ENCODE data around the gene RTN4RL2.

RTN4RL2 gene

DNA sequence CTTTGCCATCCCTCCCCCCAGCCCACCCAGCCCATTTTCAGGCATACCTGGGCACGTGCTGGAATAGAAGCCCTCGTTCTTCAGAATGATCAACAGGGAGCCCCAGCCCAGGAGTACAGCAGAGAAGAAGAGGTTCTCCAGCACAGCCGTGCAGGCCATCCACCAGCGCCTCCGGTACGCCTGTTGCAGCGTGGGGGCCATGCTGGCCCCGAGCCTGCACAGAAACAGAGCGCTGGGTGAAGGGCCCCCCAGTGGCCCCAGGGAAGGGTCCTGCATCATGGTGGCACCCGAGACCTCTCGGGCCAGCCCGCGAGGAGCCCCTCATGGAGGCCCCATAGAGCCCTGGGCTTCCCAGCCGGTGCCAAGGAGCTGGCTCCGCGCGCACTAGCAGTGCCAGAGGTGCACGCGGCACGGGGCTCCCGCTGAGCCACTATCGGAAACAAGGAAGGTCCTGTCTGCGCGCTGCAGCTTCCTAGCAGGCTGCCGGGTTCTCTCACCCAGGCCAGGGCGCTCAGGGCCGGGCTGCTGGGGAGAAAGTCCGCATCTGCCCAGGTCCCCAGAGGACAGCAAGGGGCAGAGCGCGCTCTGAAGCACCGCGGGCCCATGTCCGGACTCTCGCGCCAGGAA, 53.7 kb downstream of the RTN4RL2 start:
- Histone ChIP-seq H3K27me3 (ENCODE audit: low read depth) (no peaks in the 10 kb centered on the region), H3K36me3 (replicated peaks) (peaks cover 7% of the 10 kb centered on the region), H3K4me3 (peak overlapping the region; percentile 83), H3K9me3 (no peaks in the 10 kb centered on the region), H3K4me1 (peaks cover 10% of the 10 kb centered on the region)
- peak in 1 of 2 experiments; percentile 59 for DNase-seq (ENCODE audit: low spot score in 2 of 2)
- in situ Hi-C loops (cut with MboI; ENCODE audit: low sequenced_read_pairs), result no loop called here

DNA sequence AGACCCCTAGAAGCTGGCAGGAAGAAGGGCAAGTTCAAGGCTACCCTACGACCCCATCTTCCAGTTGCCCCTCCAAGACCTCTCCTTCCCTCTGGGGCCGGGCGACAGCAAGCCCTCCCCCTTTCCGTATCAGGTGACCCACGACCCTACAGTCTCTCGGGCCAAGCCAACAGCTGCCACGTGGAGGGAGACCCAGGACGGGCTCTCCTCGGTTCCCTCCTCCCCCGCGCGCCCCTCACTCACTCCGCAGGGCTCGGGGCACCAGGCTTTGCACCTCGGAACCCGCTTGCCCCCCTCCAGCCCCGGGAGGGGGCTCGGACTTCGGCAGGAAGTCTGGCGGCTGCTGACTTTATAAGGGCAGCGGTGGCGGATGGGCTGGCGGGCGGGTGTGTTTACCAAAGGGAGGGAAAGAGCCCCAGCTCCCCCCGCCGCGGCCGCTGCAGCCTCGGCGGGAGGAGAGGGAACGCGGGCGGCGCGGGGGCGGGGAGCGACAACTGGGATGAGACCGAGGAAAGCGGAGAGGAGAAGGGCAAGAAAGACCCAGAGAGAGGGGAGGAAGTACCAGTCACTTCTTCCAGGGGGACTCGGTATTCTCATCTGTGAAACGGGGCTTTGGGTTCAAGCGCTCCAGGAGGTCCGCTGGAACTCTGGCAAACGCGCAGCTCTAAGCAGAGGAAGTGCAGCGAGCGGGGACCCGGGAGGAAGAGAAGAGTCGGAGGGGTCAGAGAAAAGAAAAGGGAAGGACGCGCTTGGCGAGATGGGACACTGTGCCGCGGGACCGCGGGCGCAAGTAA, 54.4 kb downstream of the RTN4RL2 start:
- Histone ChIP-seq H3K9me3 (no peaks in the 10 kb centered on the region), H3K4me3 (peak overlapping the region; percentile 83), H3K27me3 (ENCODE audit: low read depth) (no peaks in the 10 kb centered on the region), H3K4me1 (peaks cover 10% of the 10 kb centered on the region), H3K36me3 (replicated peaks) (peaks cover 7% of the 10 kb centered on the region)
- in situ Hi-C loops (cut with MboI; ENCODE audit: low sequenced_read_pairs), result no loop called here
- DNase-seq (ENCODE audit: low spot score in 2 of 2), result peak in 1 of 2 experiments; percentile 61

DNA sequence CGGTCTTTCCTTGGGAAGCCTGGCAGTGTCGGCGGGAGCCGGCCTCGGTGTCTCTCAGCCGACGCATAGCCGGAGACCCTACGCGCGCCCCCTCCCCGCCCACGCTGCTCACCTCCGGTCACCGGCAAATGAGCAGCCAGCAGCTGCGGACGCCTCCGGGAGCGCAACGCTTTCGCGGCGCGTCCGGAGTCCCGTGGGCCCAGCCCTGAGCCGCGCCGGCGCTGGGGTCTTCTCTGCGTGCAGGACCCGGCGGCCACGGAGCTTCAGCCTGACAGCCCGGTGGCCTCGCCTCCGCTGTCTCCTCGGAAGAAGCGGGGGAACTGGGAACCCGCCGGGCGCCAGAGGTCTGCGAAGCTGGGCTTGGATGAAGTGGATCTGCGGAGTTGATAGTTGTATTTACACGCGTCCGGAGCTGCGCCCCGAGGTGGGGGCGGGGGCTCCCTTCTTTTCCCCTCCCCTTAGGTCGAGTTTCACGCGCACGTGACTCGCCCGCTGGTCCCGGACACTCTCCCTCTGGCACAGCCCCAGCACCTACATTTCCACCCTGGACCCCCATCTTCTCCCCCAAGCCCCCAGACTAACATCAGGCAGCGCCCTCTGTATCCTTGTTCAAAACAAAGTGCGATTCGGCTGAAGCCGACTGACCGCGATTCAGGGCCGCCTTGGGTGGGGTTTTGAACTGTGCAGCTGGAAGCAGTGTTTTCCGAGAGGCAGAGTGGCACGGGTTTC, 55.2 kb downstream of the RTN4RL2 start, which contains the start of gene SLC43A1:
Gene SLC43A1 (minus strand): TSS at position 371 of the 729 bp plus-strand sequence. CDS start 1,591 bp downstream, outside the sequence.
- DNase-seq (ENCODE audit: low spot score in 2 of 2), result peak; percentile 72 to 81
- peaks cover 10% of the 10 kb centered on the region for H3K4me1 ChIP-seq
- in situ Hi-C loops (cut with MboI; ENCODE audit: low sequenced_read_pairs), result no loop called here
- no peaks in the 10 kb centered on the region for H3K9me3 ChIP-seq
- no peaks in the 10 kb centered on the region for H3K27me3 ChIP-seq (ENCODE audit: low read depth)
- peak within 1 kb of the TSS; percentile 83 for H3K4me3 ChIP-seq
- H3K36me3 ChIP-seq (replicated peaks), result peaks cover 7% of the 10 kb centered on the region

DNA sequence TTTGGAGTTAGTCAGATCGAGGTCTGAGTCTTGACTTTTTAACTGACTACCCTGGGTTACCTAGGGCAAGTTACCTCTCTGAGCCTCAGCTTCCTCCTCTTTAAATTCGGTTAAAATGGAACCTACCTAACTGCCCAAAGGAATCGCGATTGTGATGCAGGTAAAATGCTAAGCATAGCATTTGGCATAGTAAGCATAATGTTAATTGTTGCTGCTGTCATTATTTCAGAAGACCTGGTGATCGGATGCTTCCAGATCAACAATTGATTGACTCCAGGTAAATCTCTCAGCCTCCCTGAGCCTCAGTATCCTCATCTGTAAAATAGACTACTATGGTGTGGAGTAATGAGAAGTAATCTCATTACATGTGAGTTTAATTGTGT, 55.7 kb downstream of the RTN4RL2 start:
- in situ Hi-C loops (cut with MboI; ENCODE audit: low sequenced_read_pairs), result no loop called here
- Histone ChIP-seq H3K36me3 (replicated peaks) (peaks cover 7% of the 10 kb centered on the region), H3K9me3 (no peaks in the 10 kb centered on the region), H3K27me3 (ENCODE audit: low read depth) (no peaks in the 10 kb centered on the region), H3K4me1 (peaks cover 10% of the 10 kb centered on the region), H3K4me3 (peak overlapping the region; percentile 83)
- no peak for DNase-seq (ENCODE audit: low spot score in 2 of 2)

DNA sequence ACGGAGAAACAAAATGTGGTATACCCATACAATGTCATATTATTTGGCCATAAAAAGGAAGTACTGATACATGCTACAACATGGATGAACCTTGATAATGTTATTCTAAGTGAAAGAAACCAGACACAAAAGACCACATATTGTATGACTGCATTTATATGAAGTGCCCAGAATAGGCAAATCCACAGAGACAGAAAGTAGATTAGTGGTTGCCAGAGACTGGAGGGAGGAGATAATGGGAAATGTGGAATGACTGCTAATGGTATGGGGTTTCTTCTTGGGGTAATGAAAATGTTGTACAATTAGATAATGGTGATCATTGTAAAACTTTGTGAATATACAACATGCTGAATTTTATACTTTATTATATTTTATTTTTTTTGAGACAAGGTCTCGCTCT, 60.8 kb downstream of the RTN4RL2 start:
- in situ Hi-C loops (cut with MboI; ENCODE audit: low sequenced_read_pairs), result no loop called here
- Histone ChIP-seq H3K27me3 (ENCODE audit: low read depth) (no peaks in the 10 kb centered on the region), H3K4me3 (no peak overlapping the region), H3K36me3 (replicated peaks) (no peaks in the 10 kb centered on the region), H3K4me1 (peaks cover 2% of the 10 kb centered on the region), H3K9me3 (no peaks in the 10 kb centered on the region)
- DNase-seq (ENCODE audit: low spot score in 2 of 2), result no peak

DNA sequence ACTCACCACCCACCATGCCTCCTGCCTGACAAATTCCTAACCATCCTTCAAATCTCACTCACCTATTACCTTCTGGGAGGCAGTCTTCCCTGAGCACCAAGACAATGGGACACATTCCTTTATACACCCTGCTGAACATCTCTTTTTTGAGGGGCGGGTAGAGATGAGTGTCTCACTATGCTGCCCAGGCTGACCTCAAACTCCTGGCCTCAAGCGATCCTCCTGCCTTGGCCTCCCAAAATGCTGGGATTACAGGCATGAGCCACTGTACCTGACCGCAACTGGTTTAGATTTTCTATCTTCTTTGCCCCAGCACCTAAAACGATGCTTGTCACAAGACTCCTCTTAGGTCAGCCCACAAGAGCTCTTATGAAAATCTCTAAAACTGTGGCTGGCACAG, 63.1 kb downstream of the RTN4RL2 start:
- H3K4me1 ChIP-seq, result peaks cover 4% of the 10 kb centered on the region; the same call in 1 of the 2 replicates
- no peak for DNase-seq (ENCODE audit: low spot score in 2 of 2)
- in situ Hi-C loops (cut with MboI; ENCODE audit: low sequenced_read_pairs), result no loop called here
- no peak overlapping the region for H3K4me3 ChIP-seq
- H3K9me3 ChIP-seq, result no peaks in the 10 kb centered on the region
- peaks cover 9% of the 10 kb centered on the region for H3K36me3 ChIP-seq (replicated peaks)
- no peaks in the 10 kb centered on the region for H3K27me3 ChIP-seq (ENCODE audit: low read depth)
